GM13977 (cell line): ENCODE data around the gene C3orf80.
"Not testable (repeated sequence)": the region's sequence is repeated elsewhere in the genome, so short reads cannot be mapped to it uniquely, and the experiment has no call there.

Experiments
- DNase-seq: peaks from one replicate; pipeline ENCODE4 v3.0.0; 2012; ENCODE audit warnings: low spot score
- in situ Hi-C: fragments of 300-500 bp; cut with MboI; formaldehyde crosslinking; loops from one replicate; pipeline ENCODE4 v1.12.0; 2022; ENCODE audit warnings: low sequenced_read_pairs, low pct_unique_long_range_greater_than_20kb, mixed read lengths, inconsistent platforms; ENCODE audit not compliant: unreplicated experiment
- TF ChIP-seq, protein P1 (sequence below): IDR thresholded peaks from 2 replicates; pipeline ENCODE4 v1.5.1; 2012; ENCODE audit warnings: mild to moderate bottlenecking, control low read depth; ENCODE audit not compliant: insufficient read depth; ENCODE audit errors: extremely low read depth, missing control alignments

Gene C3orf80

DNA sequence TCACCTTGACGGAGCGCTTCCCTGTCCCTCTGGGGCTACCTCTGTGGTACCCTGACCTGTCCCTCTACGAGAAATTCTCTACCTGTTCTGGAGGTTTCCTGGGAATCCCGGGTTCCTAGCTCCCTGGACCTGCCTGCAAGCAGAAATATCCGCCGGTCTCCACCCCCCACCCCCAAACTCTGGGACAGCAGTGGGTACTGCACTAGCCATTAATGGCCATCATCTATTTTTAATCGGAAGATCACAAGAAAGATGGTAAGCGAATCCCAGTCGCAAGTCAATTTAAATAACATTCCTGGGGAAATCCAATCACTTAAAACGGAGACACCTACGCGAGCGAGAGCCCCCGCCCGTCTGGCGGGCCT lies 429 bp upstream of the C3orf80 start:
- no peak for DNase-seq
- in situ Hi-C loops: no loop called here
- TF ChIP-seq, protein P1, sequence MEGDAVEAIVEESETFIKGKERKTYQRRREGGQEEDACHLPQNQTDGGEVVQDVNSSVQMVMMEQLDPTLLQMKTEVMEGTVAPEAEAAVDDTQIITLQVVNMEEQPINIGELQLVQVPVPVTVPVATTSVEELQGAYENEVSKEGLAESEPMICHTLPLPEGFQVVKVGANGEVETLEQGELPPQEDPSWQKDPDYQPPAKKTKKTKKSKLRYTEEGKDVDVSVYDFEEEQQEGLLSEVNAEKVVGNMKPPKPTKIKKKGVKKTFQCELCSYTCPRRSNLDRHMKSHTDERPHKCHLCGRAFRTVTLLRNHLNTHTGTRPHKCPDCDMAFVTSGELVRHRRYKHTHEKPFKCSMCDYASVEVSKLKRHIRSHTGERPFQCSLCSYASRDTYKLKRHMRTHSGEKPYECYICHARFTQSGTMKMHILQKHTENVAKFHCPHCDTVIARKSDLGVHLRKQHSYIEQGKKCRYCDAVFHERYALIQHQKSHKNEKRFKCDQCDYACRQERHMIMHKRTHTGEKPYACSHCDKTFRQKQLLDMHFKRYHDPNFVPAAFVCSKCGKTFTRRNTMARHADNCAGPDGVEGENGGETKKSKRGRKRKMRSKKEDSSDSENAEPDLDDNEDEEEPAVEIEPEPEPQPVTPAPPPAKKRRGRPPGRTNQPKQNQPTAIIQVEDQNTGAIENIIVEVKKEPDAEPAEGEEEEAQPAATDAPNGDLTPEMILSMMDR: no peak

GRCh38 chr3:160226026-160226907 lies 1.0 kb downstream of the C3orf80 start:
- DNase-seq: peak; percentile 42
- TF ChIP-seq, protein P1: no peak

GRCh38 chr3:160227419-160227818 lies 2.2 kb downstream of the C3orf80 start:
- DNase-seq: no peak
- in situ Hi-C loops: no loop called here
- TF ChIP-seq, protein P1: no peak

More at GRCh38 chr3:160226026-160226907, 1.0 kb downstream of the C3orf80 start:
- in situ Hi-C loops: no loop called here

DNA sequence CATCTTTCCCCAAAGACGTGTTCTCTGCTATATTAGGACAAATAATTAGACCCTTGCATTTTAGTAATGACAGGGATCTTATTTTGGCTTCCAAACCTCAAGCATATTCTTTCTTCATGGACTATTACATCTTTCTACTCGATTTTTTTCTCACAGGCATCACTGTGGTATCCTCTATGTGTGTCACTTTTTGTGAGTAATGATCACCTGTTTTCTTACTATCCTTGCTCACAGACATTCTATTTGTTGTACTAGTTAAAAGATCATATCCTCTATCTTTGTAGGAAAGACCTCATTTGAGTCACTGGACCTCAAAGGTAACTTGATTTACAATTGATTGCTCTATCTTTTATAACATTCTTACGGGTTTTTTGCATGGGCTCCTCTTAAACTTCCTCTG lies 6.8 kb downstream of the C3orf80 start:
- no peak for DNase-seq
- in situ Hi-C loops: no loop called here
- TF ChIP-seq, protein P1: no peak

DNA sequence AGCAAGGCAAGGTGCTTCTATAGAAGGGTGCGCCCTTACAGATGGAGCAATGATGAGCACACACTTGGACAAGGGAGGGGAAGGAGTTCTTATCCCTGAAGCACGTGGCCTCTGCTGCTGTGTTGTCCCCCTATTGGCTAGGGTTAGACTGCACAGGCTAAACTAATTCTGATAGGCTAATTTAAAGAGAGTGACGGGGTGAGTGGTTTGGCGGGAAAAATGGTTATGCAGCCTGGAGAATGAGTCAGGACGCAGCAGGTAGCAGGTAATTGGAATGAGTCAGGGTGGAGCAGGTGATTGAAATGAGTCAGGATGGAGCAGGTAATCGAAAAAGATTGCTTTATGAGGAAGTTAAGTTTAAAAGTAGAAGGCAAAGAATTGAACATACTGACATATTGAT lies 15.5 kb downstream of the C3orf80 start:
- in situ Hi-C loops: not testable (repeated sequence)

GRCh38 chr3:160245261-160245800 lies 20.1 kb downstream of the C3orf80 start:
- no peak for DNase-seq
- in situ Hi-C loops: no loop called here
- TF ChIP-seq, protein P1: no peak

More for the DNA sequence above, 15.5 kb downstream of the C3orf80 start:
- not testable (repeated sequence) for DNase-seq

- TF ChIP-seq, protein P1: no peak
- in situ Hi-C loops: no loop called here
- no peak for DNase-seq
Measured at GRCh38 chr3:160247766-160248165, 22.5 kb downstream of the C3orf80 start.
